ENCODE data around the gene CD209.

DNA sequence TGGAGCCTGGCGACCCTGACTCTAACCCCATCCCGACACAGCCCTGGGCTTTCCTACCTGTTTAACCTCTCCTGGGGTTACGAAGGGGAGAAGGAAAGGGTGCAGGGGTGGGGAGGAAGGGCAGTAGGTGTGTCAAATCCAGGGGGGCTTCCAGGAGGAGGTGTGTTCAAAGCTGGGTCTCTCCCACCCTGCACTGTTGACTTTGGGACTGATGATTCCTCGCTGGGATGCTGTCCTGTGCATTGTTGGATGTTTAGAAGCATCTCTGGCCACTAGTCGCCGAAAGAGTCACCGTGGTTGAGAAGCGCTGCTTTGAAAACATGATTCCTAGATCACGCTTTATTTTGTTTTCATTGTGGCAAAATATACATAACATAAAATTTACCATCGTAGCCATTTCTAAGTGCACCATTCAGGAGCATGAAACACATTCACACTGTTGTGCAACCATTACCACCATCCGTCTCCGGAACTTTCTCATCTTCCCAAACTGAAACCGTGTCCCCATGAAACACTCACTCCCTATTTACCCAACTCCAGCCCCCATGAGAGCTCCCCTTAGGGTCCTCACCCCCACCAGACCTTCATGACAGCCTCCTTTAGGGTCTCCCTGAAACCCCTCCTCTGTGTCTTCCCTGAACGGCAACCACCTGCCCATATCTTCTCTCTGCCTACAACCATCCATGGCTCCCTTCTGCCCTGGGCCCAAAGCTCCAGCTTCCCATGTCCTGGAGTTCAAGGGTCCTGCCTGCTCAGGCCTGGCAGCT lies 41.0 kb downstream of the CD209 start:
- TF ChIP-seq ZFP30 (CRISPR knock-in tag; IDR thresholded peaks at IDR 0.05) (no peak), BACH2 (CRISPR knock-in tag; IDR thresholded peaks at IDR 0.05; ENCODE audit: borderline replicate concordance) (no peak), ARNTL (CRISPR knock-in tag; IDR thresholded peaks at IDR 0.05; ENCODE audit: borderline replicate concordance, low read depth) (no peak), ZNF565 (CRISPR knock-in tag; conservative IDR thresholded peaks at IDR 0.05; ENCODE audit: low read depth) (no peak), ZC3H10 (CRISPR knock-in tag; IDR thresholded peaks at IDR 0.05) (no peak), RARB (CRISPR knock-in tag; IDR thresholded peaks at IDR 0.05) (no peak), ZFP3 (CRISPR knock-in tag; IDR thresholded peaks at IDR 0.05) (no peak), TCF4 (CRISPR knock-in tag; IDR thresholded peaks at IDR 0.05; ENCODE audit: borderline replicate concordance) (no peak)
- TF ChIP-seq, protein P1, sequence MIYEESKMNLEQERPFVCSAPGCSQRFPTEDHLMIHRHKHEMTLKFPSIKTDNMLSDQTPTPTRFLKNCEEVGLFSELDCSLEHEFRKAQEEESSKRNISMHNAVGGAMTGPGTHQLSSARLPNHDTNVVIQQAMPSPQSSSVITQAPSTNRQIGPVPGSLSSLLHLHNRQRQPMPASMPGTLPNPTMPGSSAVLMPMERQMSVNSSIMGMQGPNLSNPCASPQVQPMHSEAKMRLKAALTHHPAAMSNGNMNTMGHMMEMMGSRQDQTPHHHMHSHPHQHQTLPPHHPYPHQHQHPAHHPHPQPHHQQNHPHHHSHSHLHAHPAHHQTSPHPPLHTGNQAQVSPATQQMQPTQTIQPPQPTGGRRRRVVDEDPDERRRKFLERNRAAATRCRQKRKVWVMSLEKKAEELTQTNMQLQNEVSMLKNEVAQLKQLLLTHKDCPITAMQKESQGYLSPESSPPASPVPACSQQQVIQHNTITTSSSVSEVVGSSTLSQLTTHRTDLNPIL (CRISPR knock-in tag; IDR thresholded peaks at IDR 0.05; ENCODE audit: low read depth) = no peak
- TF ChIP-seq, protein P2, sequence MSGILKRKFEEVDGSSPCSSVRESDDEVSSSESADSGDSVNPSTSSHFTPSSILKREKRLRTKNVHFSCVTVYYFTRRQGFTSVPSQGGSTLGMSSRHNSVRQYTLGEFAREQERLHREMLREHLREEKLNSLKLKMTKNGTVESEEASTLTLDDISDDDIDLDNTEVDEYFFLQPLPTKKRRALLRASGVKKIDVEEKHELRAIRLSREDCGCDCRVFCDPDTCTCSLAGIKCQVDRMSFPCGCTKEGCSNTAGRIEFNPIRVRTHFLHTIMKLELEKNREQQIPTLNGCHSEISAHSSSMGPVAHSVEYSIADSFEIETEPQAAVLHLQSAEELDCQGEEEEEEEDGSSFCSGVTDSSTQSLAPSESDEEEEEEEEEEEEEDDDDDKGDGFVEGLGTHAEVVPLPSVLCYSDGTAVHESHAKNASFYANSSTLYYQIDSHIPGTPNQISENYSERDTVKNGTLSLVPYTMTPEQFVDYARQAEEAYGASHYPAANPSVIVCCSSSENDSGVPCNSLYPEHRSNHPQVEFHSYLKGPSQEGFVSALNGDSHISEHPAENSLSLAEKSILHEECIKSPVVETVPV (CRISPR knock-in tag; IDR thresholded peaks at IDR 0.05) = no peak
- TF ChIP-seq, protein P3, sequence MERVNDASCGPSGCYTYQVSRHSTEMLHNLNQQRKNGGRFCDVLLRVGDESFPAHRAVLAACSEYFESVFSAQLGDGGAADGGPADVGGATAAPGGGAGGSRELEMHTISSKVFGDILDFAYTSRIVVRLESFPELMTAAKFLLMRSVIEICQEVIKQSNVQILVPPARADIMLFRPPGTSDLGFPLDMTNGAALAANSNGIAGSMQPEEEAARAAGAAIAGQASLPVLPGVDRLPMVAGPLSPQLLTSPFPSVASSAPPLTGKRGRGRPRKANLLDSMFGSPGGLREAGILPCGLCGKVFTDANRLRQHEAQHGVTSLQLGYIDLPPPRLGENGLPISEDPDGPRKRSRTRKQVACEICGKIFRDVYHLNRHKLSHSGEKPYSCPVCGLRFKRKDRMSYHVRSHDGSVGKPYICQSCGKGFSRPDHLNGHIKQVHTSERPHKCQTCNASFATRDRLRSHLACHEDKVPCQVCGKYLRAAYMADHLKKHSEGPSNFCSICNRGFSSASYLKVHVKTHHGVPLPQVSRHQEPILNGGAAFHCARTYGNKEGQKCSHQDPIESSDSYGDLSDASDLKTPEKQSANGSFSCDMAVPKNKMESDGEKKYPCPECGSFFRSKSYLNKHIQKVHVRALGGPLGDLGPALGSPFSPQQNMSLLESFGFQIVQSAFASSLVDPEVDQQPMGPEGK (CRISPR knock-in tag; IDR thresholded peaks at IDR 0.05; ENCODE audit: borderline replicate concordance) = no peak
- TF ChIP-seq, protein P4, sequence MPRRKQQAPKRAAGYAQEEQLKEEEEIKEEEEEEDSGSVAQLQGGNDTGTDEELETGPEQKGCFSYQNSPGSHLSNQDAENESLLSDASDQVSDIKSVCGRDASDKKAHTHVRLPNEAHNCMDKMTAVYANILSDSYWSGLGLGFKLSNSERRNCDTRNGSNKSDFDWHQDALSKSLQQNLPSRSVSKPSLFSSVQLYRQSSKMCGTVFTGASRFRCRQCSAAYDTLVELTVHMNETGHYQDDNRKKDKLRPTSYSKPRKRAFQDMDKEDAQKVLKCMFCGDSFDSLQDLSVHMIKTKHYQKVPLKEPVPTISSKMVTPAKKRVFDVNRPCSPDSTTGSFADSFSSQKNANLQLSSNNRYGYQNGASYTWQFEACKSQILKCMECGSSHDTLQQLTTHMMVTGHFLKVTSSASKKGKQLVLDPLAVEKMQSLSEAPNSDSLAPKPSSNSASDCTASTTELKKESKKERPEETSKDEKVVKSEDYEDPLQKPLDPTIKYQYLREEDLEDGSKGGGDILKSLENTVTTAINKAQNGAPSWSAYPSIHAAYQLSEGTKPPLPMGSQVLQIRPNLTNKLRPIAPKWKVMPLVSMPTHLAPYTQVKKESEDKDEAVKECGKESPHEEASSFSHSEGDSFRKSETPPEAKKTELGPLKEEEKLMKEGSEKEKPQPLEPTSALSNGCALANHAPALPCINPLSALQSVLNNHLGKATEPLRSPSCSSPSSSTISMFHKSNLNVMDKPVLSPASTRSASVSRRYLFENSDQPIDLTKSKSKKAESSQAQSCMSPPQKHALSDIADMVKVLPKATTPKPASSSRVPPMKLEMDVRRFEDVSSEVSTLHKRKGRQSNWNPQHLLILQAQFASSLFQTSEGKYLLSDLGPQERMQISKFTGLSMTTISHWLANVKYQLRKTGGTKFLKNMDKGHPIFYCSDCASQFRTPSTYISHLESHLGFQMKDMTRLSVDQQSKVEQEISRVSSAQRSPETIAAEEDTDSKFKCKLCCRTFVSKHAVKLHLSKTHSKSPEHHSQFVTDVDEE (CRISPR knock-in tag; IDR thresholded peaks at IDR 0.05) = no peak
